OCI-LY7 (cell line): Measurements from ENCODE around the gene IMMP2L.

ENCODE experiments used
- CTCF ChIP-seq: fragments of 200-600 bp; sonication (generic); conservative IDR thresholded peaks from 2 replicates; pipeline ENCODE4 v1.5.1; 2014; ENCODE audit warnings: mild to moderate bottlenecking, antibody characterized with exemption, low read length, moderate library complexity, mixed read lengths
- EZH2phosphoT487 ChIP-seq: fragments of 200-600 bp; sonication (generic); IDR thresholded peaks from 2 replicates; pipeline ENCODE4 v1.6.1; 2018; ENCODE audit warnings: low read depth, borderline replicate concordance, mild to moderate bottlenecking, mixed run types, antibody characterized with exemption, low read length, moderate library complexity, mixed read lengths

DNA sequence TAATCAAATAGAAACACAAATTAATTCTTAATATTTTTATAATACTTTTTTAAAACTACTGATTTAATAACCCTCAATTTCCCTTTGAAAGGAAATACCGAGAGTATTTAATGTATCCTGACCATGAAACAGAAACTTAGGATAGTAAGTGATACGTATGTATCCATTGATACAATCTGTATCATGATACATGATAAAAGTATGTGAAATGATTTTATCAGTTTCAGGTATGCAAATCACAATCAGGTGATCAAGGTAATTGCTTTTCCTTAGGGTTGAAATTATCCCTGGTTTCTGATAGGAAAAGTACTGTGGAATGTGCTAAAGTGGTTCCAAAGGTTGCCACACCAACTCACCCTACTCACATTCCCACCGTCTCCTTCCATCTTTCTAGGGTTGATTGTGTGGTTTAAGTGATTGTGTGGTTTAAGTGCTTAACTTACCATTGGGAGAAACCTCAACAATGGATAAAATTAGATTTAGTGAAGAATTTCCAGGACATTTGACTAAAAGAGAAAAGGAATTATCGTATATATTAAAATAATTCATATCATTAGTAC, 333.0 kb downstream of the IMMP2L start:
- no peak for TF ChIP-seq CTCF
- TF ChIP-seq EZH2phosphoT487 = no peak
